DMS 273 treated with DMSO at 0.1 percent for 48 hours (cell line): ENCODE data around the gene ACAA2.

Source experiments
- DNase-seq: peaks from one replicate; lab custom pipeline; 2025; lab: John Stamatoyannopoulos, UW

Gene ACAA2

GRCh38 chr18:49739275-49739674 lies 74.1 kb downstream of the ACAA2 start:
- peak; percentile 63 for DNase-seq

- peak; percentile 75 for DNase-seq
Observed at GRCh38 chr18:49738721-49739120, 74.6 kb downstream of the ACAA2 start.

GRCh38 chr18:49734836-49735235 lies 78.5 kb downstream of the ACAA2 start:
- DNase-seq, result no peak

GRCh38 chr18:49733896-49734585 lies 79.3 kb downstream of the ACAA2 start:
- DNase-seq, result no peak

- no peak for DNase-seq
Observed at GRCh38 chr18:49733321-49733720, 80.0 kb downstream of the ACAA2 start.
